ENCODE measurements around the gene NXN.

Gene NXN

GRCh38 chr17:826778-827177 is 152.8 kb downstream of the NXN start:
- ChIA-PET CTCF (no interaction called here), POLR2A (no interaction called here)
- no peak for DNase-seq (ENCODE audit: extremely low spot score)
- TF ChIP-seq, protein P1, sequence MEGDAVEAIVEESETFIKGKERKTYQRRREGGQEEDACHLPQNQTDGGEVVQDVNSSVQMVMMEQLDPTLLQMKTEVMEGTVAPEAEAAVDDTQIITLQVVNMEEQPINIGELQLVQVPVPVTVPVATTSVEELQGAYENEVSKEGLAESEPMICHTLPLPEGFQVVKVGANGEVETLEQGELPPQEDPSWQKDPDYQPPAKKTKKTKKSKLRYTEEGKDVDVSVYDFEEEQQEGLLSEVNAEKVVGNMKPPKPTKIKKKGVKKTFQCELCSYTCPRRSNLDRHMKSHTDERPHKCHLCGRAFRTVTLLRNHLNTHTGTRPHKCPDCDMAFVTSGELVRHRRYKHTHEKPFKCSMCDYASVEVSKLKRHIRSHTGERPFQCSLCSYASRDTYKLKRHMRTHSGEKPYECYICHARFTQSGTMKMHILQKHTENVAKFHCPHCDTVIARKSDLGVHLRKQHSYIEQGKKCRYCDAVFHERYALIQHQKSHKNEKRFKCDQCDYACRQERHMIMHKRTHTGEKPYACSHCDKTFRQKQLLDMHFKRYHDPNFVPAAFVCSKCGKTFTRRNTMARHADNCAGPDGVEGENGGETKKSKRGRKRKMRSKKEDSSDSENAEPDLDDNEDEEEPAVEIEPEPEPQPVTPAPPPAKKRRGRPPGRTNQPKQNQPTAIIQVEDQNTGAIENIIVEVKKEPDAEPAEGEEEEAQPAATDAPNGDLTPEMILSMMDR (IDR thresholded peaks at IDR 0.05; ENCODE audit: control extremely low read depth, extremely low read depth, low read depth, missing control alignments) = no peak

- TF ChIP-seq, protein P1 (IDR thresholded peaks at IDR 0.05; ENCODE audit: control extremely low read depth, extremely low read depth, low read depth, missing control alignments) = no peak
- DNase-seq (ENCODE audit: extremely low spot score) = no peak
- POLR2A ChIA-PET = interaction anchor here (0.6 kb wide), 1 partner anchor 127 kb away, joined by 5 read pairs; no protein-coding TSS in a partner anchor
- CTCF ChIA-PET = no interaction called here
Measured at GRCh38 chr17:825216-825615, 154.4 kb downstream of the NXN start.

DNA sequence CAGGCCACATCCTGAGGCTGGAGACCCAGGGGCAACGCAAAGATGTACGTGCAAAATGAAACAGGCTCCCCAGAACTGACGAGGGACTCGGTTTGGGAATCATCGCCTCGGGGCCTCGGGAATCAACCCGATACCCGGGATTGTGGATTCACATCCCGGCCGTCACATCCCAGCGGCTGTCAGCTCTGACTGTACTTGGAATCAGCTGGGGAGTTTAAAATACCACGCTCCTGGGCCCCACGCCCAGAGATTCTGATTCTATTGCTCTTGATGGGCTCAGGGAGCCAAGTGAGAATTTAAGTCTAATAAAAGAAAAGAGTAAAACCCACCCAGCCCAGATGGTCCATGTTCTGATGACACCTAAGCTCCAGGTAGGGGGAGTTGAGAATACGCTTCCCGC is 155.2 kb downstream of the NXN start:
- TF ChIP-seq, protein P1 (IDR thresholded peaks at IDR 0.05; ENCODE audit: control extremely low read depth, extremely low read depth, low read depth, missing control alignments) = no peak
- DNase-seq (ENCODE audit: extremely low spot score) = no peak
- ChIA-PET CTCF (no interaction called here), POLR2A (no interaction called here)

GRCh38 chr17:823501-823902 is 156.1 kb downstream of the NXN start:
- CTCF ChIA-PET = no interaction called here
- DNase-seq (ENCODE audit: extremely low spot score) = peak; percentile 54
- TF ChIP-seq, protein P1 (IDR thresholded peaks at IDR 0.05; ENCODE audit: control extremely low read depth, extremely low read depth, low read depth, missing control alignments) = no peak
- POLR2A ChIA-PET = interaction anchor here (0.7 kb wide), 1 partner anchor 670 kb away, joined by 3 read pairs; no protein-coding TSS in a partner anchor

DNA sequence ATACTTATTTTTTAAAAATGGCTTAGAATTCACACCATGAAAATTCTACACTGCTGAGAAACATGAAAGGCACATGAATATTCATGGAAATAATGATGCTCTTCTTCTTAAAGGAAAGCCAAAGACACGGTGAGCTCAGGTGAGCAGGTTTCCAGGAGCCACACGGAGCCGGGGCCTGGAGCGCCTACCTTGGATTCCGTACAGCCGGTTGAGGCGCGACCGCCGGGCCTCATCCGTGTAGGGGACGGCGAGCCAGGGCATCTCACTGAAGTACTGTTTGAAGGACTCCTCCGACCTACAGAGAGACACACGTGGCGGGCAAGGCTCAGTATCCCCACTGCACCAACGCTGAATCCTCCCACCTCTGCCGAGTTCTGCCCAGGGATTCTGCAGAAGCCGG is 160.3 kb downstream of the NXN start:
- CTCF ChIA-PET = no interaction called here
- TF ChIP-seq, protein P1 (IDR thresholded peaks at IDR 0.05; ENCODE audit: control extremely low read depth, extremely low read depth, low read depth, missing control alignments) = no peak
- POLR2A ChIA-PET = no interaction called here
- DNase-seq (ENCODE audit: extremely low spot score) = no peak

- TF ChIP-seq, protein P1 (IDR thresholded peaks at IDR 0.05; ENCODE audit: control extremely low read depth, extremely low read depth, low read depth, missing control alignments) = no peak
- POLR2A ChIA-PET = no interaction called here
- no peak for DNase-seq (ENCODE audit: extremely low spot score)
- CTCF ChIA-PET = no interaction called here
Measured at GRCh38 chr17:814371-814770, 165.2 kb downstream of the NXN start.

- no peak for DNase-seq (ENCODE audit: extremely low spot score)
- ChIA-PET CTCF (no interaction called here), POLR2A (no interaction called here)
- TF ChIP-seq, protein P1 (IDR thresholded peaks at IDR 0.05; ENCODE audit: control extremely low read depth, extremely low read depth, low read depth, missing control alignments) = no peak
Measured at GRCh38 chr17:812638-813204, 166.9 kb downstream of the NXN start.
